H1 (cell line): ENCODE data around the gene VWF. TPM values are rescaled to one million over a fixed set of nuclear protein-coding genes. Genes with fewer than 3 reads are reported as not detected.

ENCODE experiments used
- CTCF ChIA-PET: fragments of 300-600 bp; sonication (Branson Sonifier 250); formaldehyde crosslinking; loops from one replicate; lab custom pipeline; 2021; ENCODE audit not compliant: partially characterized antibody; lab: Charles Lee
- POLR2A ChIA-PET: fragments of 300-600 bp; sonication (Branson Sonifier 250); formaldehyde crosslinking; loops from one replicate; lab custom pipeline; 2021; ENCODE audit warnings: inconsistent platforms; ENCODE audit not compliant: partially characterized antibody; lab: Charles Lee
- DNase-seq, 2 experiments: peaks; one replicate each; pipeline versions ENCODE4 v3.0.0 to v3.0.0-alpha.2; 2010 to 2022; ENCODE audit warnings: low spot score in 2 of 2, low read depth in 1 of 2, mixed read lengths in 1 of 2
- FAIRE-seq: peaks from 2 replicates; lab custom pipeline; 2011; peaks lifted over from hg19 to GRCh38; lab: Jason Lieb, UNC
- H2AFZ ChIP-seq: 2 replicates; pipeline ENCODE4 v1.8.1; 2012; ENCODE audit warnings: low read length, inconsistent platforms
- H2AK5ac ChIP-seq: 2 replicates; pipeline ENCODE4 v1.6.1; 2013; ENCODE audit warnings: low read depth, low read length
- H2BK120ac ChIP-seq: replicated peaks from 2 replicates; pipeline ENCODE3; 2013; ENCODE audit warnings: low read depth, low read length, inconsistent platforms
- H2BK12ac ChIP-seq: 2 replicates; pipeline ENCODE4 v1.6.1; 2013; ENCODE audit warnings: low read depth, low read length
- H2BK15ac ChIP-seq: 2 replicates; pipeline ENCODE4 v1.6.1; 2013; ENCODE audit warnings: low read length
- H2BK20ac ChIP-seq: 2 replicates; pipeline ENCODE4 v1.6.1; 2013; ENCODE audit warnings: low read length
- H2BK5ac ChIP-seq: 2 replicates; pipeline ENCODE4 v1.6.1; 2013; ENCODE audit warnings: low read depth, low read length
- H3K14ac ChIP-seq: 2 replicates; pipeline ENCODE4 v1.6.1; 2013; ENCODE audit warnings: inconsistent platforms; ENCODE audit not compliant: insufficient read length
- H3K18ac ChIP-seq: 2 replicates; pipeline ENCODE4 v1.6.1; 2013; ENCODE audit warnings: low read length; ENCODE audit errors: extremely low read depth
- H3K23ac ChIP-seq: 2 replicates; pipeline ENCODE4 v1.6.1; 2013; ENCODE audit warnings: inconsistent platforms; ENCODE audit not compliant: insufficient read length
- H3K23me2 ChIP-seq: 2 replicates; pipeline ENCODE4 v1.6.1; 2013; ENCODE audit warnings: low read depth, low read length
- H3K27ac ChIP-seq: 2 replicates; pipeline ENCODE4 v1.6.1; 2011; ENCODE audit warnings: low read depth, low read length, inconsistent platforms
- H3K27me3 ChIP-seq, 4 experiments: replicated peaks in 1 of 4; 1 replicate in 1 of 4; 2 replicates in 3 of 4; pipeline versions ENCODE4 v1.6.1 to v1.8.1; 2011 to 2013; ENCODE audit warnings: low read length in 3 of 4, mild to moderate bottlenecking in 3 of 4, inconsistent platforms in 2 of 4, mixed read lengths in 2 of 4, moderate library complexity in 1 of 4; ENCODE audit not compliant: control insufficient read depth in 3 of 4, insufficient read depth in 3 of 4; ENCODE audit errors: extremely low read depth in 1 of 4
- H3K36me3 ChIP-seq, 4 experiments: 2 replicates each; pipeline versions ENCODE4 v1.6.1 to v1.8.1; 2011 to 2013; ENCODE audit warnings: mild to moderate bottlenecking in 4 of 4, low read length in 3 of 4, moderate library complexity in 2 of 4, control low read depth in 1 of 4, inconsistent platforms in 1 of 4; ENCODE audit not compliant: insufficient read depth in 4 of 4, control insufficient read depth in 2 of 4
- H3K4ac ChIP-seq: replicated peaks from 2 replicates; pipeline ENCODE3; 2013; ENCODE audit warnings: low read length, low read depth, mixed read lengths, inconsistent platforms; ENCODE audit not compliant: insufficient read length
- H3K4me1 ChIP-seq, 4 experiments: replicated peaks in 1 of 4; 1 replicate in 1 of 4; 2 replicates in 3 of 4; pipeline versions ENCODE4 v1.6.1 to v1.8.1; 2011 to 2013; ENCODE audit warnings: low read length in 3 of 4, inconsistent platforms in 2 of 4, mixed read lengths in 1 of 4; ENCODE audit not compliant: insufficient read depth in 4 of 4, control insufficient read depth in 3 of 4
- H3K4me2 ChIP-seq, 2 experiments: 2 replicates each; pipeline versions ENCODE4 v1.6.1 to v1.8.1; 2011 to 2013; ENCODE audit warnings: low read depth in 2 of 2, low read length in 2 of 2, control low read depth in 1 of 2, inconsistent platforms in 1 of 2, mild to moderate bottlenecking in 1 of 2; ENCODE audit not compliant: insufficient read depth in 1 of 2
- H3K4me3 ChIP-seq, 4 experiments: fragments of 200-600, 300-600 bp in 1 of 4; sonication (generic), shearing (Covaris generic), sonication (Bioruptor Twin) in 1 of 4; 2 replicates each; pipeline versions ENCODE4 v1.5.1 to v1.8.1; 2011 to 2016; ENCODE audit warnings: low read length in 4 of 4, low read depth in 3 of 4, control low read depth in 2 of 4, inconsistent platforms in 2 of 4, mild to moderate bottlenecking in 2 of 4, mixed read lengths in 1 of 4, moderate library complexity in 1 of 4; ENCODE audit not compliant: insufficient read depth in 2 of 4; ENCODE audit errors: extremely low read depth in 1 of 4
- H3K56ac ChIP-seq: replicated peaks from 2 replicates; pipeline ENCODE3; 2013; ENCODE audit warnings: low read depth, mild to moderate bottlenecking, mixed read lengths, low read length, inconsistent platforms; ENCODE audit not compliant: insufficient read length
- H3K79me1 ChIP-seq: 2 replicates; pipeline ENCODE4 v1.6.1; 2013; ENCODE audit warnings: low read depth, low read length, control low read depth
- H3K79me2 ChIP-seq, 2 experiments: 2 replicates each; pipeline versions ENCODE4 v1.6.1 to v1.8.1; 2012 to 2013; ENCODE audit warnings: low read length in 2 of 2, mild to moderate bottlenecking in 2 of 2, inconsistent platforms in 1 of 2; ENCODE audit not compliant: insufficient read depth in 2 of 2, control insufficient read depth in 1 of 2
- H3K9ac ChIP-seq, 4 experiments: replicated peaks in 1 of 4; 1 replicate in 1 of 4; 2 replicates in 3 of 4; pipeline versions ENCODE4 v1.6.1 to v1.8.1; 2011 to 2013; ENCODE audit warnings: low read depth in 3 of 4, low read length in 3 of 4, control low read depth in 2 of 4, mild to moderate bottlenecking in 2 of 4, moderate library complexity in 2 of 4, inconsistent platforms in 1 of 4; ENCODE audit errors: extremely low read depth in 1 of 4
- H3K9me3 ChIP-seq, 2 experiments: 2 replicates each; pipeline versions ENCODE4 v1.6.1 to v1.8.1; 2012 to 2013; ENCODE audit warnings: mild to moderate bottlenecking in 2 of 2, moderate library complexity in 2 of 2, control low read depth in 1 of 2, inconsistent platforms in 1 of 2, low read depth in 1 of 2, low read length in 1 of 2, mixed read lengths in 1 of 2; ENCODE audit not compliant: insufficient read depth in 2 of 2
- H4K20me1 ChIP-seq, 2 experiments: replicated peaks in 1 of 2; 2 replicates each; pipeline versions ENCODE3 to v1.8.1; 2011 to 2013; ENCODE audit warnings: inconsistent platforms in 2 of 2, low read length in 2 of 2, mild to moderate bottlenecking in 1 of 2; ENCODE audit not compliant: insufficient read depth in 2 of 2, control insufficient read depth in 1 of 2
- H4K5ac ChIP-seq: 2 replicates; pipeline ENCODE4 v1.6.1; 2013; ENCODE audit warnings: low read length, low read depth, mixed read lengths, inconsistent platforms; ENCODE audit not compliant: insufficient read length
- H4K8ac ChIP-seq: 2 replicates; pipeline ENCODE4 v1.8.0; 2013; ENCODE audit warnings: mild to moderate bottlenecking, moderate library complexity, low read length, inconsistent platforms; ENCODE audit not compliant: insufficient read depth; ENCODE audit errors: extremely low read depth
- H4K91ac ChIP-seq: replicated peaks from 2 replicates; pipeline ENCODE3; 2013; ENCODE audit warnings: low read length, mixed read lengths, inconsistent platforms; ENCODE audit not compliant: insufficient read length
- ASH2L ChIP-seq: fragments of 200-600, 300-600 bp; sonication (generic); IDR thresholded peaks from one replicate; pipeline ENCODE4 v1.7.1; 2017; ENCODE audit warnings: low read length
- HDAC2 ChIP-seq, 2 experiments: fragments of 300-600 bp in 1 of 2; sonication (generic) in 1 of 2; IDR thresholded peaks; 2 replicates each; pipeline ENCODE4 v1.6.1; 2011 to 2012; ENCODE audit warnings: low read depth in 2 of 2, low read length in 2 of 2, mild to moderate bottlenecking in 2 of 2, moderate library complexity in 2 of 2, borderline replicate concordance in 1 of 2, inconsistent platforms in 1 of 2
- JUND ChIP-seq: IDR thresholded peaks from 2 replicates; pipeline ENCODE4 v1.6.1; 2011; ENCODE audit warnings: mild to moderate bottlenecking, improper control_type of control experiment, low read length
- KDM4A ChIP-seq: IDR thresholded peaks from one replicate; pipeline ENCODE4 v1.7.1; 2012; ENCODE audit warnings: low read depth, mild to moderate bottlenecking, moderate library complexity, low read length, inconsistent platforms; ENCODE audit not compliant: severe bottlenecking
- MAX ChIP-seq: IDR thresholded peaks from 2 replicates; pipeline ENCODE4 v1.6.1; 2012; ENCODE audit warnings: inconsistent platforms
- RNF2 ChIP-seq: fragments of 200-900, 300-1000 bp; sonication (generic); IDR thresholded peaks from 2 replicates; pipeline ENCODE4 v1.7.1; 2016; ENCODE audit warnings: borderline replicate concordance, low read depth, mild to moderate bottlenecking, antibody characterized with exemption, low read length; ENCODE audit not compliant: poor library complexity, severe bottlenecking; ENCODE audit errors: missing control alignments
- SIRT6 ChIP-seq: IDR thresholded peaks from one replicate; pipeline ENCODE4 v1.7.1; 2012; ENCODE audit warnings: low read length, inconsistent platforms
- SIX5 ChIP-seq: IDR thresholded peaks from 2 replicates; pipeline ENCODE4 v1.6.1; 2011; ENCODE audit warnings: mild to moderate bottlenecking, low read depth, low read length
- TEAD4 ChIP-seq: IDR thresholded peaks from 2 replicates; pipeline ENCODE4 v1.6.1; 2012; ENCODE audit warnings: low read depth, low read length, inconsistent platforms, mixed read lengths
- ZNF274 ChIP-seq: IDR thresholded peaks from 2 replicates; pipeline ENCODE4 v1.7.0; 2012; ENCODE audit warnings: low read length, borderline replicate concordance; ENCODE audit errors: extremely low read depth
- WGBS, 2 experiments: shearing (Covaris generic) in 1 of 2; methylation state at CpG; one replicate each; pipeline versions ENCODE4 v1.1.6 to v1.1.7; 2013 to 2015; ENCODE audit warnings: low lambda C conversion rate in 2 of 2, mixed read lengths in 2 of 2, inconsistent platforms in 1 of 2, low coverage in 1 of 2, missing lambda C conversion rate in 1 of 2; ENCODE audit not compliant: insufficient replicate concordance in 2 of 2, insufficient coverage in 1 of 2, insufficient read length in 1 of 2; ENCODE audit errors: extremely low coverage in 1 of 2, missing lambda C conversion rate in 1 of 2; 5-methylcytosine and 5-hydroxymethylcytosine counted together
- polyA plus RNA-seq, 7 experiments: library from polyadenylated mRNA; depleted of rRNA in 3 of 7; stranded (reverse) in 5 of 7; unstranded in 2 of 7; fragments of >200 nt in 5 of 7; fragments of 200-250 nt in 2 of 7; gene quantifications; 1 replicate in 5 of 7; 2 replicates in 1 of 7; 4 replicates in 1 of 7; pipeline versions ENCODE4 v1.2.1 to v1.2.3, GENCODE V29; 2011 to 2013; ENCODE audit warnings: missing spikeins in 2 of 7, mixed read lengths in 2 of 7
- total RNA-seq: library from RNA; stranded (reverse); fragmentation: NEBNext Ultra II Directional; extraction: Animal tissue kit (Norgen Biotek cat#: 25700); gene quantifications from 2 replicates; pipeline ENCODE4 v1.2.1, GENCODE V29; 2021
- TF ChIP-seq, protein P1 (sequence below), 3 experiments: IDR thresholded peaks; 1 replicate in 2 of 3; 2 replicates in 1 of 3; pipeline versions ENCODE4 v1.5.1 to v1.6.1; 2011; ENCODE audit warnings: low read length in 3 of 3, mild to moderate bottlenecking in 3 of 3, inconsistent platforms in 2 of 3, low read depth in 1 of 3, moderate library complexity in 1 of 3; ENCODE audit not compliant: insufficient read depth in 1 of 3; ENCODE audit errors: control extremely low read depth in 1 of 3

Gene VWF
- total and polyA plus RNA-seq, 2 of the 8 experiments (the other 6 are each of a cell fraction or from before 2014, with no cell fraction given): 0.39 to 0.60 TPM

DNA sequence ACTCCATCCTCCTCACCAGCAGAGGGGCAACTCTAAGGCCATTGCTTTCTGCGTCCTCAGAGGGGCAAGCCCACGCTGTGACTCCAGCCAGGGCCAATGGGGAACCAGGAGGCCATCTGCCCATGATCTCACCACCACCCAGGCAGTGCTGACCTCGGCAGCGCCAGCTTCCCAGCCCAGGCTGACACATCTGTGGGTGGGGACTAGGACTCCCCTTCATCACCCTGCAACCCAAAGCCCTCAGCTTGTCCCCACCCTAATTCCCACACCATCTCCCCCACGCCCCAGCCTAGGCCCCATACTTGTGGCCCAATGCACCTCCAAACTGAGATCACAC, 58.6 kb downstream of the VWF start:
- H3K4me2 ChIP-seq: no peak overlapping the region
- no peaks in the 10 kb centered on the region for H3K36me3 ChIP-seq
- H4K20me1 ChIP-seq: no peaks in the 10 kb centered on the region
- no peak overlapping the region for H3K23ac ChIP-seq
- H2BK120ac ChIP-seq: no peak overlapping the region
- H2AK5ac ChIP-seq: no peak overlapping the region
- H3K79me1 ChIP-seq: no peaks in the 10 kb centered on the region
- no peak overlapping the region for H4K91ac ChIP-seq
- no peak overlapping the region for H2BK12ac ChIP-seq
- no peak overlapping the region for H3K9ac ChIP-seq
- no peaks in the 10 kb centered on the region for H3K79me2 ChIP-seq
- H3K27me3 ChIP-seq: no peaks in the 10 kb centered on the region
- no peak overlapping the region for H3K14ac ChIP-seq
- 92% methylated on average over 5 of the region's 5 CpGs; no CpG with 5 or more reads in 1 of the 2 experiments for WGBS, 2 experiments
- no peak overlapping the region for H3K27ac ChIP-seq
- no peak overlapping the region for H3K18ac ChIP-seq
- ChIA-PET POLR2A (interaction anchor here (1.0 to 1.3 kb wide), 2 partner anchors 10 to 245 kb away, joined by 3 read pairs; no protein-coding TSS in a partner anchor), CTCF (interaction anchor here (0.7 to 12.1 kb wide), 13 partner anchors 7 to 257 kb away, joined by 4 to 130 read pairs (median 9); no protein-coding TSS in a partner anchor)
- H3K9me3 ChIP-seq: no peaks in the 10 kb centered on the region
- no peak overlapping the region for H2AFZ ChIP-seq
- FAIRE-seq (no peak), DNase-seq (no peak)
- H3K4ac ChIP-seq: no peak overlapping the region
- H2BK20ac ChIP-seq: no peak overlapping the region
- H4K5ac ChIP-seq: no peak overlapping the region
- H3K56ac ChIP-seq: no peak overlapping the region
- H3K4me3 ChIP-seq: no peak overlapping the region
- H4K8ac ChIP-seq: no peak overlapping the region
- no peaks in the 10 kb centered on the region for H3K23me2 ChIP-seq
- no peaks in the 10 kb centered on the region; a peak in 2 of 7 replicates for H3K4me1 ChIP-seq
- H2BK5ac ChIP-seq: no peak overlapping the region
- H2BK15ac ChIP-seq: peak overlapping the region; percentile 81; the same call in 1 of the 2 replicates
- no peak for TF ChIP-seq HDAC2 (IDR thresholded peaks at IDR 0.05; ENCODE audit: borderline replicate concordance in 1 of 2, low read depth in 2 of 2, low read length in 2 of 2)
- no peak for TF ChIP-seq ASH2L
- TF ChIP-seq SIRT6: no peak
- TF ChIP-seq, protein P1, sequence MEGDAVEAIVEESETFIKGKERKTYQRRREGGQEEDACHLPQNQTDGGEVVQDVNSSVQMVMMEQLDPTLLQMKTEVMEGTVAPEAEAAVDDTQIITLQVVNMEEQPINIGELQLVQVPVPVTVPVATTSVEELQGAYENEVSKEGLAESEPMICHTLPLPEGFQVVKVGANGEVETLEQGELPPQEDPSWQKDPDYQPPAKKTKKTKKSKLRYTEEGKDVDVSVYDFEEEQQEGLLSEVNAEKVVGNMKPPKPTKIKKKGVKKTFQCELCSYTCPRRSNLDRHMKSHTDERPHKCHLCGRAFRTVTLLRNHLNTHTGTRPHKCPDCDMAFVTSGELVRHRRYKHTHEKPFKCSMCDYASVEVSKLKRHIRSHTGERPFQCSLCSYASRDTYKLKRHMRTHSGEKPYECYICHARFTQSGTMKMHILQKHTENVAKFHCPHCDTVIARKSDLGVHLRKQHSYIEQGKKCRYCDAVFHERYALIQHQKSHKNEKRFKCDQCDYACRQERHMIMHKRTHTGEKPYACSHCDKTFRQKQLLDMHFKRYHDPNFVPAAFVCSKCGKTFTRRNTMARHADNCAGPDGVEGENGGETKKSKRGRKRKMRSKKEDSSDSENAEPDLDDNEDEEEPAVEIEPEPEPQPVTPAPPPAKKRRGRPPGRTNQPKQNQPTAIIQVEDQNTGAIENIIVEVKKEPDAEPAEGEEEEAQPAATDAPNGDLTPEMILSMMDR (IDR thresholded peaks at IDR 0.05; ENCODE audit: control extremely low read depth in 1 of 3, insufficient read depth in 1 of 3, low read depth in 1 of 3, low read length in 3 of 3): no peak
- no peak for TF ChIP-seq ZNF274
- TF ChIP-seq JUND: no peak
- no peak for TF ChIP-seq RNF2
- TF ChIP-seq TEAD4: no peak
- TF ChIP-seq MAX: no peak
- TF ChIP-seq SIX5: no peak
- no peak for TF ChIP-seq KDM4A
